ENCODE results near the gene ISG20L2. TPM values are rescaled to one million over a fixed set of nuclear protein-coding genes. Genes with fewer than 3 reads are reported as not detected.

ISG20L2 gene
- total and polyA plus RNA-seq, 2 donors (not counting 3 experiments of a cell fraction or from before 2014, with no cell fraction given) = 33.2 to 35.3 TPM

DNA sequence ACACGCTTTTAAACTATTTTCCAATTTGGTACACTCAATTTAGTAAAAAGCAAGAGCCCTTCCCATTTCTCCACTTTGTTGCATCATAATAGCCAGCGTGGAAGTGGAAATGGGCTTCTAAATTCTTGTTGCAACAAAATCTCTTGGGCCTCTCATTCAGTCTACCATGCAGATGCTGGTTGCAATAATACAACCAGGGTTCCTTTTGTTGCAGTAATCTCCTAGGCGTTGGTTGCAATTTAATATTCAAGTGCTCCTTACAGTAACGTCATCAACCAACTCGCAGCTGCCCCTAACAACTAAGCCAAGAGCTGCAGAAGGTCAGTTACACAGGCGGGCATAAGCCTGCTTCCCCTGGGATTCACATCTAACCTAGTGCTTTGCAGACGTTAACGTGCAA lies 25.7 kb upstream of the ISG20L2 start:
- H3K9me1 ChIP-seq (replicated peaks; ENCODE audit: control insufficient read depth, extremely low read depth, insufficient read depth, low read length) = no peaks in the 10 kb centered on the region
- peaks cover 30% of the 10 kb centered on the region for H3K79me2 ChIP-seq (ENCODE audit: control insufficient read depth, insufficient read depth, low read length)
- H3K4me1 ChIP-seq (ENCODE audit: control insufficient read depth, extremely low read depth, insufficient read depth, low read length) = peaks cover 21% of the 10 kb centered on the region
- CTCF ChIA-PET = no interaction called here
- intact Hi-C loops (cut with micrococcal nuclease) = no loop called here
- TF ChIP-seq POLR2A (IDR thresholded peaks at IDR 0.05; ENCODE audit: low read depth, low read length) = no peak
- no peak for TF ChIP-seq JUN (IDR thresholded peaks at IDR 0.05; ENCODE audit: borderline replicate concordance, insufficient read depth, insufficient read length, low read depth)
- TF ChIP-seq, protein P1, sequence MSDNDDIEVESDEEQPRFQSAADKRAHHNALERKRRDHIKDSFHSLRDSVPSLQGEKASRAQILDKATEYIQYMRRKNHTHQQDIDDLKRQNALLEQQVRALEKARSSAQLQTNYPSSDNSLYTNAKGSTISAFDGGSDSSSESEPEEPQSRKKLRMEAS (IDR thresholded peaks at IDR 0.05; ENCODE audit: insufficient read depth, insufficient read length) = no peak
- TF ChIP-seq POLR2AphosphoS5 (IDR thresholded peaks at IDR 0.05; ENCODE audit: insufficient read depth, low read depth, low read length) = no peak
- TF ChIP-seq MYC (IDR thresholded peaks at IDR 0.05; ENCODE audit: low read depth, low read length) = no peak
- no peak for TF ChIP-seq FOS (IDR thresholded peaks at IDR 0.05; ENCODE audit: borderline replicate concordance, insufficient read depth, low read length)
- TF ChIP-seq EZH2 (IDR thresholded peaks at IDR 0.05; ENCODE audit: borderline replicate concordance, low read depth, low read length, severe bottlenecking) = no peak
- TF ChIP-seq GATA2 (IDR thresholded peaks at IDR 0.05; ENCODE audit: insufficient read depth, insufficient read length, low read depth, low read length) = no peak
- no peaks in the 10 kb centered on the region for H4K20me1 ChIP-seq (replicated peaks; ENCODE audit: control insufficient read depth, extremely low read depth, insufficient read depth, low read length)
- H3K4me3 ChIP-seq (replicated peaks in 1 of 3; ENCODE audit: insufficient read depth in 1 of 3, low read depth in 1 of 3, low read length in 3 of 3) = no peak overlapping the region
- POLR2A ChIA-PET = no interaction called here
- DNase-seq (ENCODE audit: low read depth, low spot score) = no peak
- no peak overlapping the region for H3K9ac ChIP-seq (replicated peaks; ENCODE audit: extremely low read depth, insufficient read depth, low read length)
- H3K9me3 ChIP-seq (replicated peaks; ENCODE audit: control insufficient read depth, insufficient read depth, low read length) = no peaks in the 10 kb centered on the region
- dilution Hi-C loops (cut with MboI; ENCODE audit: extremely low pct_ligation_motif_present, low sequenced_read_pairs) = no loop called here
- BruUV-seq (replicated peaks) = no TSS peak
- H2AFZ ChIP-seq (ENCODE audit: low read depth, low read length) = no peak overlapping the region
- H3K36me3 ChIP-seq (ENCODE audit: control insufficient read depth in 2 of 2, extremely low read depth in 1 of 2, insufficient read depth in 2 of 2, low read length in 2 of 2) = no peaks in the 10 kb centered on the region
- no peaks in the 10 kb centered on the region for H3K27me3 ChIP-seq (ENCODE audit: control insufficient read depth in 2 of 2, insufficient read depth in 2 of 2, low read length in 2 of 2)
- no peak overlapping the region for H3K4me2 ChIP-seq (ENCODE audit: insufficient read depth, low read length)
- no peak for FAIRE-seq
- H3K27ac ChIP-seq (ENCODE audit: insufficient read depth, low read depth, low read length) = no peak overlapping the region

Data from endothelial cell of umbilical vein (primary cell).